Activated B cell treated with CpG ODN at 0.5 μM for 24 hours (primary cell): Measurements from ENCODE around the gene EPHA4. TPM values are rescaled to one million over a fixed set of nuclear protein-coding genes. Genes with fewer than 3 reads are reported as not detected.

ENCODE experiments used
- ATAC-seq: fragments of 200-7000 bp; cut with Tn5 transposase; one replicate; pipeline ENCODE4 v1.10.0; 2021; ENCODE audit warnings: low read depth, mild to moderate bottlenecking, moderate library complexity
- CTCF ChIA-PET: fragments of 350-600 bp; sonication (Branson Sonifier 250); formaldehyde crosslinking; loops from one replicate; lab custom pipeline; 2021; ENCODE audit warnings: antibody characterized with exemption; lab: Charles Lee
- POLR2A ChIA-PET: fragments of 350-600 bp; sonication (Branson Sonifier 250); formaldehyde crosslinking; loops from one replicate; lab custom pipeline; 2021; ENCODE audit warnings: antibody characterized with exemption; lab: Charles Lee
- DNase-seq: peaks from one replicate; pipeline ENCODE4 v3.0.0; 2022
- H3K27ac Mint-ChIP-seq: one replicate; pipeline ENCODE4 v1.8.0; 2020; ENCODE audit warnings: mixed read lengths
- H3K27me3 Mint-ChIP-seq: one replicate; pipeline ENCODE4 v1.8.0; 2021; ENCODE audit warnings: mixed read lengths
- H3K36me3 Mint-ChIP-seq: one replicate; pipeline ENCODE4 v1.8.0; 2021; ENCODE audit warnings: low read depth, mixed read lengths
- H3K4me1 Mint-ChIP-seq: one replicate; pipeline ENCODE4 v1.8.0; 2021; ENCODE audit warnings: mixed read lengths
- H3K4me3 Mint-ChIP-seq: one replicate; pipeline ENCODE4 v1.8.0; 2020; ENCODE audit warnings: mild to moderate bottlenecking, mixed read lengths
- H3K9me3 Mint-ChIP-seq: one replicate; pipeline ENCODE4 v1.8.0; 2020; ENCODE audit warnings: mixed read lengths
- CTCF ChIP-seq: fragments of 200-600 bp; IDR thresholded peaks from one replicate; pipeline ENCODE4 v1.8.0; 2022; ENCODE audit warnings: antibody characterized with exemption, mild to moderate bottlenecking
- intact Hi-C: fragments of 100-400 bp; cut with micrococcal nuclease; formaldehyde crosslinking; loops from one replicate; pipeline ENCODE4 v1.15.1; 2024
- total RNA-seq: library from RNA; stranded (reverse); gene quantifications from 2 replicates; pipeline ENCODE4 v1.2.3, GENCODE V29; 2022

Gene EPHA4
- total RNA-seq, 1 donor from 2014 or later: 26.4 TPM

GRCh38 chr2:221539246-221539645 lies 32.9 kb downstream of the EPHA4 start:
- POLR2A ChIA-PET: no interaction called here
- Mint-ChIP-seq H3K4me3 (no peak overlapping the region), H3K9me3 (no peaks in the 10 kb centered on the region), H3K27ac (no peak overlapping the region), H3K36me3 (peaks cover 2% of the 10 kb centered on the region), H3K27me3 (no peaks in the 10 kb centered on the region), H3K4me1 (peaks cover 14% of the 10 kb centered on the region)
- CTCF ChIA-PET: no interaction called here
- no peak for ATAC-seq
- intact Hi-C loops: no loop called here
- no peak for DNase-seq
- TF ChIP-seq CTCF: no peak

GRCh38 chr2:221535824-221536223 lies 36.3 kb downstream of the EPHA4 start:
- H3K9me3 Mint-ChIP-seq: no peaks in the 10 kb centered on the region
- POLR2A ChIA-PET: no interaction called here
- CTCF ChIA-PET: interaction anchor here (0.6 kb wide), 1 partner anchor 240 kb away, joined by 3 read pairs; no protein-coding TSS in a partner anchor
- peaks cover 9% of the 10 kb centered on the region for H3K4me1 Mint-ChIP-seq
- H3K27ac Mint-ChIP-seq: no peak overlapping the region
- H3K4me3 Mint-ChIP-seq: no peak overlapping the region
- peaks cover 2% of the 10 kb centered on the region for H3K36me3 Mint-ChIP-seq
- TF ChIP-seq CTCF: no peak
- no peaks in the 10 kb centered on the region for H3K27me3 Mint-ChIP-seq
- intact Hi-C loops: no loop called here
- DNase-seq (no peak), ATAC-seq (no peak)

- Mint-ChIP-seq H3K27ac (no peak overlapping the region), H3K4me3 (no peak overlapping the region), H3K36me3 (peaks cover 2% of the 10 kb centered on the region), H3K9me3 (no peaks in the 10 kb centered on the region), H3K27me3 (no peaks in the 10 kb centered on the region), H3K4me1 (peaks cover 30% of the 10 kb centered on the region)
- no peak for ATAC-seq
- POLR2A ChIA-PET: no interaction called here
- no peak for DNase-seq
- CTCF ChIA-PET: no interaction called here
- intact Hi-C loops: no loop called here
- TF ChIP-seq CTCF: no peak
These were observed 38.8 kb downstream of the EPHA4 start for GRCh38 chr2:221533299-221533698.

GRCh38 chr2:221532641-221533040 lies 39.5 kb downstream of the EPHA4 start:
- Mint-ChIP-seq H3K4me1 (peaks cover 36% of the 10 kb centered on the region), H3K36me3 (peaks cover 2% of the 10 kb centered on the region), H3K9me3 (no peaks in the 10 kb centered on the region), H3K27ac (no peak overlapping the region), H3K27me3 (no peaks in the 10 kb centered on the region), H3K4me3 (no peak overlapping the region)
- POLR2A ChIA-PET: no interaction called here
- TF ChIP-seq CTCF: no peak
- CTCF ChIA-PET: no interaction called here
- no peak for DNase-seq
- no peak for ATAC-seq
- intact Hi-C loops: no loop called here

GRCh38 chr2:221530653-221531037 lies 41.5 kb downstream of the EPHA4 start:
- no peak overlapping the region for H3K27ac Mint-ChIP-seq
- H3K4me3 Mint-ChIP-seq: no peak overlapping the region
- H3K9me3 Mint-ChIP-seq: no peaks in the 10 kb centered on the region
- DNase-seq: no peak
- H3K4me1 Mint-ChIP-seq: peaks cover 42% of the 10 kb centered on the region
- no peak for ATAC-seq
- no peak for TF ChIP-seq CTCF
- POLR2A ChIA-PET: interaction anchor here (0.9 kb wide), 1 partner anchor 26 kb away, joined by 3 read pairs; no protein-coding TSS in a partner anchor
- H3K36me3 Mint-ChIP-seq: no peaks in the 10 kb centered on the region
- intact Hi-C loops: no loop called here
- CTCF ChIA-PET: no interaction called here
- no peaks in the 10 kb centered on the region for H3K27me3 Mint-ChIP-seq
